H9 (cell line): Measurements from ENCODE around the gene ALG1L2. TPM values are rescaled to one million over a fixed set of nuclear protein-coding genes. Genes with fewer than 3 reads are reported as not detected.
"Not testable (repeated sequence)": the region's sequence is repeated elsewhere in the genome, so short reads cannot be mapped to it uniquely, and the experiment has no call there.

Source experiments
- DNase-seq: peaks from one replicate; pipeline ENCODE4 v3.0.0-alpha.2; 2017
- H2AFZ ChIP-seq: one replicate; pipeline ENCODE4 v1.6.1; 2013; ENCODE audit warnings: mild to moderate bottlenecking, low read length, control low read depth, moderate library complexity
- H2AK5ac ChIP-seq: 2 replicates; pipeline ENCODE4 v1.6.1; 2013; ENCODE audit warnings: low read length, control low read depth, mixed read lengths; ENCODE audit not compliant: insufficient read length
- H2BK120ac ChIP-seq: one replicate; pipeline ENCODE4 v1.6.1; 2013; ENCODE audit warnings: low read depth, mild to moderate bottlenecking, low read length, control low read depth, inconsistent platforms; ENCODE audit not compliant: poor library complexity, severe bottlenecking
- H2BK12ac ChIP-seq: 2 replicates; pipeline ENCODE4 v1.6.1; 2013; ENCODE audit warnings: low read length, control low read depth, mixed read lengths, low read depth; ENCODE audit not compliant: insufficient read length
- H2BK15ac ChIP-seq: 2 replicates; pipeline ENCODE4 v1.6.1; 2013; ENCODE audit warnings: low read depth, low read length, control low read depth
- H2BK20ac ChIP-seq: one replicate; pipeline ENCODE4 v1.6.1; 2013; ENCODE audit warnings: low read depth, mild to moderate bottlenecking, low read length, control low read depth, inconsistent platforms; ENCODE audit not compliant: poor library complexity, severe bottlenecking
- H2BK5ac ChIP-seq: 2 replicates; pipeline ENCODE4 v1.6.1; 2013; ENCODE audit warnings: low read length, control low read depth, mixed read lengths; ENCODE audit not compliant: insufficient read length
- H3K14ac ChIP-seq: 2 replicates; pipeline ENCODE4 v1.6.1; 2013; ENCODE audit warnings: low read length, control low read depth; ENCODE audit not compliant: insufficient read depth
- H3K18ac ChIP-seq: 2 replicates; pipeline ENCODE4 v1.6.1; 2013; ENCODE audit warnings: low read depth, mild to moderate bottlenecking, mixed read lengths, low read length, control low read depth; ENCODE audit not compliant: insufficient read length
- H3K23ac ChIP-seq: 2 replicates; pipeline ENCODE4 v1.6.1; 2013; ENCODE audit warnings: low read length, control low read depth, mixed read lengths, low read depth; ENCODE audit not compliant: insufficient read length
- H3K23me2 ChIP-seq: 2 replicates; pipeline ENCODE4 v1.6.1; 2013; ENCODE audit warnings: low read depth, mild to moderate bottlenecking, mixed read lengths, low read length, control low read depth; ENCODE audit not compliant: insufficient read length, poor library complexity, severe bottlenecking
- H3K27ac ChIP-seq: 2 replicates; pipeline ENCODE4 v1.5.1; 2013; ENCODE audit warnings: low read length, control low read depth, mixed read lengths, low read depth; ENCODE audit not compliant: insufficient read length
- H3K27me3 ChIP-seq: 2 replicates; pipeline ENCODE4 v1.6.1; 2013; ENCODE audit warnings: low read length, control low read depth, inconsistent platforms; ENCODE audit not compliant: insufficient read depth
- H3K4ac ChIP-seq: 2 replicates; pipeline ENCODE4 v1.6.1; 2013; ENCODE audit warnings: low read depth, mild to moderate bottlenecking, control low read depth, inconsistent platforms, low read length, moderate library complexity
- H3K4me1 ChIP-seq: 2 replicates; pipeline ENCODE4 v1.6.1; 2013; ENCODE audit warnings: low read length, control low read depth, inconsistent platforms; ENCODE audit not compliant: insufficient read depth
- H3K4me2 ChIP-seq: 2 replicates; pipeline ENCODE4 v1.6.1; 2013; ENCODE audit warnings: low read length, control low read depth, mixed read lengths; ENCODE audit not compliant: insufficient read length, insufficient read depth
- H3K56ac ChIP-seq: 2 replicates; pipeline ENCODE4 v1.6.1; 2013; ENCODE audit warnings: low read depth, mild to moderate bottlenecking, mixed read lengths, low read length, control low read depth; ENCODE audit not compliant: insufficient read length
- H3K79me1 ChIP-seq: 2 replicates; pipeline ENCODE4 v1.6.1; 2013; ENCODE audit warnings: low read depth, mild to moderate bottlenecking, moderate library complexity, low read length, control low read depth, inconsistent platforms; ENCODE audit not compliant: insufficient read depth, poor library complexity, severe bottlenecking
- H3K79me2 ChIP-seq: 2 replicates; pipeline ENCODE4 v1.6.1; 2013; ENCODE audit warnings: low read length, control low read depth, inconsistent platforms; ENCODE audit not compliant: insufficient read depth
- H3K9ac ChIP-seq: 2 replicates; pipeline ENCODE4 v1.6.1; 2013; ENCODE audit warnings: low read length, control low read depth, mixed read lengths; ENCODE audit not compliant: insufficient read length; ENCODE audit errors: extremely low read depth
- H3K9me3 ChIP-seq: one replicate; pipeline ENCODE4 v1.6.1; 2013; ENCODE audit warnings: low read depth, low read length, inconsistent platforms; ENCODE audit not compliant: control insufficient read depth
- H3T11ph ChIP-seq: one replicate; pipeline ENCODE4 v1.6.1; 2013; ENCODE audit warnings: mild to moderate bottlenecking, low read length, control low read depth, inconsistent platforms
- H4K20me1 ChIP-seq: one replicate; pipeline ENCODE4 v1.6.1; 2013; ENCODE audit not compliant: control insufficient read depth, insufficient read length, insufficient read depth
- H4K5ac ChIP-seq: 2 replicates; pipeline ENCODE4 v1.6.1; 2013; ENCODE audit warnings: low read depth, mild to moderate bottlenecking, mixed read lengths, low read length, control low read depth; ENCODE audit not compliant: insufficient read length
- H4K8ac ChIP-seq: replicated peaks from 2 replicates; pipeline ENCODE4 v1.6.1; 2013; ENCODE audit warnings: low read length, control low read depth, mixed read lengths, low read depth; ENCODE audit not compliant: insufficient read length
- H4K91ac ChIP-seq: 2 replicates; pipeline ENCODE4 v1.6.1; 2013; ENCODE audit warnings: low read depth, mild to moderate bottlenecking, moderate library complexity, mixed read lengths, low read length, control low read depth; ENCODE audit not compliant: insufficient read length
- H3K27ac Mint-ChIP-seq, 3 experiments: 2 replicates in 2 of 3; 3 replicates in 1 of 3; pipeline ENCODE4 v1.8.0; 2020 to 2021; ENCODE audit warnings: mixed read lengths in 3 of 3, mild to moderate bottlenecking in 1 of 3, moderate library complexity in 1 of 3
- H3K27me3 Mint-ChIP-seq: 2 replicates; pipeline ENCODE4 v1.8.0; 2021; ENCODE audit warnings: low read depth, mild to moderate bottlenecking, moderate library complexity, mixed read lengths
- H3K36me3 Mint-ChIP-seq, 3 experiments: 2 replicates in 2 of 3; 3 replicates in 1 of 3; pipeline ENCODE4 v1.8.0; 2020 to 2021; ENCODE audit warnings: low read depth in 3 of 3, mixed read lengths in 3 of 3; ENCODE audit not compliant: insufficient read depth in 1 of 3
- H3K4me1 Mint-ChIP-seq, 2 experiments: 2 replicates each; pipeline ENCODE4 v1.8.0; 2020; ENCODE audit warnings: mixed read lengths in 2 of 2
- H3K4me3 Mint-ChIP-seq, 2 experiments: 2 replicates in 1 of 2; 3 replicates in 1 of 2; pipeline ENCODE4 v1.8.0; 2020 to 2021; ENCODE audit warnings: mild to moderate bottlenecking in 2 of 2, mixed read lengths in 2 of 2, moderate library complexity in 1 of 2
- H3K9me3 Mint-ChIP-seq, 2 experiments: 2 replicates in 1 of 2; 3 replicates in 1 of 2; pipeline ENCODE4 v1.8.0; 2020; ENCODE audit warnings: mild to moderate bottlenecking in 2 of 2, mixed read lengths in 2 of 2, moderate library complexity in 1 of 2
- WGBS: extraction: QIAGEN DNeasy Blood & Tissue Kit; methylation state at CpG from one replicate; pipeline ENCODE4 v1.1.7; 2013; ENCODE audit warnings: missing lambda C conversion rate, low lambda C conversion rate, mixed read lengths; ENCODE audit not compliant: insufficient read length; ENCODE audit errors: extremely low coverage; 5-methylcytosine and 5-hydroxymethylcytosine counted together
- total RNA-seq: library from RNA; stranded (reverse); gene quantifications from 2 replicates; pipeline ENCODE4 v1.2.1, GENCODE V29; 2021
- TF ChIP-seq, protein P1 (sequence below): fragments of 200-600 bp; sonication (generic); conservative IDR thresholded peaks from 3 replicates; pipeline ENCODE4 v1.8.0; 2021; ENCODE audit warnings: antibody characterized with exemption, mild to moderate bottlenecking

Gene ALG1L2
- total RNA-seq, 1 experiment from 2014 or later, result 1.2 TPM

DNA sequence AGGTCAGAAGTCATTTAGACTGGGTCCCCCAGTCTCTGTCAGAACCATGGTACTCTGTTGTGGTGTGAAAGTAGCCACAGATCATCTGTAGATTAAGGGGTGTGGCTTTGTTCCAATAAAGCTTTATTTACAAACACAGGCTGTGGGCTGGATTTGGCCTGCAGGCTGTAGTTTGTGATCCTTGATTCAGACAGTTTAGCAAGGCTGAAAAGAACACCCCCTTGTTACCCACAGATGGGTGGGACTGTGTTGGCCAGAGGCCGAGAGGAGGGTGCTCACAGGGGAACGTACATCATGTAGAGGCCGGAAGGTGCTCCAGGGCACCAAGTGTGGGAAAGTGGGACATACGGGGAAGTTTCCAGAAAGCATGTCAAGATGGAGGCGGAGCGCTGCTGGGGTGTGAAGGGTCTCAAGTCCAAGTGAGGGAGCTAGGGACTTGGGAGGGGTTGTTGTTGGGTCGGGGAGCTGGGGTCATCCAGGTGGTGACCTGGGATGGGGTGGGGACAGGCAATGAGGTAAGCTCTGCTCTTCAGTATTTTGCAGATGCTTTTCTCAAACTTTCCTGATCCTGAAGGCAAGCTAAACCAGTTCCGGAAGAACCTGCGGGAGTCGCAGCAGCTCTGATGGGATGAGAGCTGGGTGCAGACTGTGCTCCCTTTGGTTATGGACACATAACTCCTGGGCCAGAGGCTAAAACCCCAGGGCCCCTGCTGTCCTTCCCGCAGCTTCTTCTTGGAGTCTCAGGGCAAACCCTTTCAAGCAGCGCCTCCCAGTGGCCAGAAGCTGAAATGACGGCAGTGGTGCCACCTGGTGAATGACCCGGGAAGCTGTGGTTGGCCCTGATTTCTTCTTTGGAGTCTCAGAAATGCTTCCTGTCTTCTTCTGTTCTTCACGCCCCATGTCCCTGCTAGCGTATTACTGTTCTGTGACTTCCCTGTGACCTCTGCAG, 16.3 kb downstream of the ALG1L2 start:
- H2BK120ac ChIP-seq, H3K4me3 Mint-ChIP-seq, H4K5ac ChIP-seq, H3K4me2 ChIP-seq, DNase-seq, H3K56ac ChIP-seq, H3K79me2 ChIP-seq, H3K27me3 Mint-ChIP-seq, H4K91ac ChIP-seq, H2BK12ac ChIP-seq, H3K27me3 ChIP-seq, H3K18ac ChIP-seq, H3K23me2 ChIP-seq, H3K27ac ChIP-seq, H2AK5ac ChIP-seq, H3K23ac ChIP-seq, H3K36me3 Mint-ChIP-seq, H2BK20ac ChIP-seq, H3K27ac Mint-ChIP-seq, H3K14ac ChIP-seq, H3K9ac ChIP-seq, H4K8ac ChIP-seq, H3K79me1 ChIP-seq, H3K4me1 ChIP-seq, H3K9me3 ChIP-seq, H3K4ac ChIP-seq, H4K20me1 ChIP-seq, H2BK5ac ChIP-seq, H2AFZ ChIP-seq, H3K9me3 Mint-ChIP-seq, H3T11ph ChIP-seq, H2BK15ac ChIP-seq: not testable (repeated sequence)
- peaks cover 20 to 21% of the 10 kb centered on the region in 2 experiments for H3K4me1 Mint-ChIP-seq
- TF ChIP-seq, protein P1, sequence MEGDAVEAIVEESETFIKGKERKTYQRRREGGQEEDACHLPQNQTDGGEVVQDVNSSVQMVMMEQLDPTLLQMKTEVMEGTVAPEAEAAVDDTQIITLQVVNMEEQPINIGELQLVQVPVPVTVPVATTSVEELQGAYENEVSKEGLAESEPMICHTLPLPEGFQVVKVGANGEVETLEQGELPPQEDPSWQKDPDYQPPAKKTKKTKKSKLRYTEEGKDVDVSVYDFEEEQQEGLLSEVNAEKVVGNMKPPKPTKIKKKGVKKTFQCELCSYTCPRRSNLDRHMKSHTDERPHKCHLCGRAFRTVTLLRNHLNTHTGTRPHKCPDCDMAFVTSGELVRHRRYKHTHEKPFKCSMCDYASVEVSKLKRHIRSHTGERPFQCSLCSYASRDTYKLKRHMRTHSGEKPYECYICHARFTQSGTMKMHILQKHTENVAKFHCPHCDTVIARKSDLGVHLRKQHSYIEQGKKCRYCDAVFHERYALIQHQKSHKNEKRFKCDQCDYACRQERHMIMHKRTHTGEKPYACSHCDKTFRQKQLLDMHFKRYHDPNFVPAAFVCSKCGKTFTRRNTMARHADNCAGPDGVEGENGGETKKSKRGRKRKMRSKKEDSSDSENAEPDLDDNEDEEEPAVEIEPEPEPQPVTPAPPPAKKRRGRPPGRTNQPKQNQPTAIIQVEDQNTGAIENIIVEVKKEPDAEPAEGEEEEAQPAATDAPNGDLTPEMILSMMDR, result peak; percentile 64
- WGBS, result no CpG with 5 or more reads among the region's 16 CpGs

DNA sequence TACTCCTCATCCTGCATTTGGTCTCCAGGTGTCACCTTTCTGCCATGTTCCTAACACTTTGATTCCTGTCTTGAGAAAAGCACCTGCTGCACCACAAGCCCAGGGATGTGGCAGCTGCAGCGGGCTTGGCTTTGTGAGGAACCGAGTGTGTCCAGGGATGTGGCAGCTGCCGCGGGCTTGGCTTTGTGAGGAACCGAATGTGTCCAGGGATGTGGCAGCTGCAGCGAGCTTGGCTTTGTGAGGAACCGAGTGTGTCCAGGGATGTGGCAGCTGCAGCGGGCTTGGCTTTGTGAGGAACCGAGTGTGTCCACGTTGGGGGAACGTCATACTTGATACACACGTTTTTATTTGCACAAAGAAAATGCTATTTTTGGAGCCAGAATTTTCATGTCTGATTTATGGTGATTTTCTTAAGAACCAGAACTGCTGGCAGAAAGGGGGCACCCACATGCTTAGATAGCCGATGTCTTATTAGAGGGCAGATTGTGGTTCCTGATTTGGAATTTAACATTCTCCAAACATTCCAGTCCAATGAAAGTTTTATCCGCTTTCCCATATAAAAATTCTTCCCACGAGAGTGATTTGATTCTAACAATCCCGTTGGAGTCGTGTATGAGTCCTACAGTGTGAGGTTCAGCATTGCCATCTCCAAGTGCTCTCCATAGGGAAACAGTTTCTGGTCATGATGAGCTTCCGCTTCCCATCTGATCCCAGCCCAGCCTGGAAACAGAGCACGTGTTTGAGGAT, 17.2 kb downstream of the ALG1L2 start:
- not testable (repeated sequence) for H3T11ph ChIP-seq, H2AFZ ChIP-seq, H4K5ac ChIP-seq, H3K4me1 ChIP-seq, H4K91ac ChIP-seq, H3K27me3 Mint-ChIP-seq, H2BK15ac ChIP-seq, H3K9me3 Mint-ChIP-seq, H3K14ac ChIP-seq, H3K27me3 ChIP-seq, H3K79me2 ChIP-seq, H3K4me3 Mint-ChIP-seq, H3K4ac ChIP-seq, H2BK12ac ChIP-seq, H3K36me3 Mint-ChIP-seq, H3K27ac Mint-ChIP-seq, H3K23me2 ChIP-seq, H3K79me1 ChIP-seq, H3K56ac ChIP-seq, H2AK5ac ChIP-seq, H2BK120ac ChIP-seq, H3K18ac ChIP-seq, H3K9me3 ChIP-seq, H4K8ac ChIP-seq, H3K23ac ChIP-seq, H4K20me1 ChIP-seq, H2BK5ac ChIP-seq, H3K9ac ChIP-seq, H3K27ac ChIP-seq, H2BK20ac ChIP-seq, DNase-seq, H3K4me2 ChIP-seq
- WGBS, result no CpG with 5 or more reads among the region's 19 CpGs
- H3K4me1 Mint-ChIP-seq, result peaks cover 15 to 20% of the 10 kb centered on the region in 2 experiments
